Measurements from ENCODE around the gene CDKL4.

CDKL4 gene

GRCh38 chr2:39210846-39211245 lies 32.9 kb downstream of the CDKL4 start:
- TF ChIP-seq CREB1 (IDR thresholded peaks at IDR 0.05; ENCODE audit: low read depth) (no peak), EP300 (IDR thresholded peaks at IDR 0.05; ENCODE audit: borderline replicate concordance) (no peak), ZBTB7A (IDR thresholded peaks at IDR 0.05; ENCODE audit: low read depth) (no peak), USF1 (IDR thresholded peaks at IDR 0.05) (no peak), RAD21 (IDR thresholded peaks at IDR 0.05; ENCODE audit: low read depth) (no peak), FOXM1 (IDR thresholded peaks at IDR 0.05; ENCODE audit: borderline replicate concordance, low read depth) (no peak), TAF1 (IDR thresholded peaks at IDR 0.05; ENCODE audit: low read depth) (no peak), TCF12 (IDR thresholded peaks at IDR 0.05; ENCODE audit: low read depth) (no peak), MAX (IDR thresholded peaks at IDR 0.05) (no peak), TEAD4 (IDR thresholded peaks at IDR 0.05) (no peak), EGR1 (IDR thresholded peaks at IDR 0.05) (no peak), NFIC (IDR thresholded peaks at IDR 0.05) (no peak), CEBPB (IDR thresholded peaks at IDR 0.05) (no peak)

DNA sequence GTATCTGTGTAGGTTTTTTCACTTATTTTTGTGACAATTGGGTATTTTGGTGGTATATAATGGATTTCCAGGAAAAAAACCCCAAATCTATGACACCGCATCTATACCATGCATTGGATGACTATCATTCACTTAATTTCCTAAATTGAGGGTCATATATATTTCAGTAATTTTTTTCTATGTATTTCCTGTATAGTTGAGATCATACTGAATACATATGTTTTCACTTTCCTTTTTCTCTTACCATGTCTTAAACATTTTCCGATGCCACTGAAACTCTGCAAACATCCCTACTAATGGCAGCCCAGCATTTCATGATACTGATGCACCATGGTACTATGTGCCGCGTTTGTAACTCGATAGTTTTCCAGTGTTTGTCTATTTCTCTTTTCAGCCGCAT lies 40.4 kb downstream of the CDKL4 start:
- no peak for TF ChIP-seq REST (IDR thresholded peaks at IDR 0.05; ENCODE audit: low read depth)
- no peak for TF ChIP-seq CEBPB (IDR thresholded peaks at IDR 0.05)
- no peak for TF ChIP-seq NFIC (IDR thresholded peaks at IDR 0.05)
- no peak for TF ChIP-seq ZBTB7A (IDR thresholded peaks at IDR 0.05; ENCODE audit: low read depth)
- TF ChIP-seq CREB1 (IDR thresholded peaks at IDR 0.05; ENCODE audit: low read depth) = no peak
- no peak for TF ChIP-seq EGR1 (IDR thresholded peaks at IDR 0.05)
- no peak for TF ChIP-seq TCF12 (IDR thresholded peaks at IDR 0.05; ENCODE audit: low read depth)

DNA sequence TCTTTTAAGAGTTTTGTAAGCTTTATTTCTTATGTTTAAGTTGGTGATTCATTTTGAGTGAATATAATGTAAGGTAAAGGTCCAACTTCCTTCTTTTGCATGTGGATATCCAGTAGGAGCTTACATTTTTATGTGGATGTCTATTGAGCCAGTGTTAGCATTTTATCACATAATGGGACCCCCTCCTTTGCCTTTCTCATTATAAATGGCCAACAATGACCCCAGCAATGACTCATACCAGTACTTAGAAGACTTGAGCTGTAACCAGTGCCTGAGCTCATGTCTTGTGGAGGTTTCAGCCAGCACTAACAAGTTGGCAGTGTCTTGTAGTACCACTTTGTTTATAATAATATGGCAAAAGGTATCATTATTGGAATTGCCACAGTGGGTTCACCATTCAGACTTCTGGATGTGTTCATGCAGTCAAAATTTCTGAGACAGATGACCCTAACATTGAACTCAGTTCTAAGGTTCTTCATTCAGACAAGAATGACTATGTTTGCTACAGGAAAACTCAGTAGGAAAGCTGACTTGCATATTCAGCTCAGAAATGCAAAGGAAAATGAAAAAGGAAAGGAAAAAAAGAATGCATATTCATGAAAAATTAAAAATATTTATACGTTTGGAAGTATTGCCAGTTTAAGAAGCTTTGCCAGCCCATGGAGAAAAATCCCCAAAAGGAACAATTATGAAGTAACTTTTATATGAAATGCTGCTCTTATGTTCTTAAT lies 41.0 kb downstream of the CDKL4 start:
- TF ChIP-seq YY1 (IDR thresholded peaks at IDR 0.05; ENCODE audit: low read depth) = no peak
- TF ChIP-seq RAD21 (IDR thresholded peaks at IDR 0.05; ENCODE audit: low read depth) = no peak

GRCh38 chr2:39194686-39195085 lies 49.1 kb downstream of the CDKL4 start:
- TF ChIP-seq USF1 (IDR thresholded peaks at IDR 0.05) (no peak), NFIC (IDR thresholded peaks at IDR 0.05) (no peak), EGR1 (IDR thresholded peaks at IDR 0.05) (no peak), TEAD4 (IDR thresholded peaks at IDR 0.05) (no peak), YY1 (IDR thresholded peaks at IDR 0.05; ENCODE audit: low read depth) (no peak), TCF12 (IDR thresholded peaks at IDR 0.05; ENCODE audit: low read depth) (no peak), MAX (IDR thresholded peaks at IDR 0.05) (no peak), TAF1 (IDR thresholded peaks at IDR 0.05; ENCODE audit: low read depth) (no peak), FOXM1 (IDR thresholded peaks at IDR 0.05; ENCODE audit: borderline replicate concordance, low read depth) (no peak), EP300 (IDR thresholded peaks at IDR 0.05; ENCODE audit: borderline replicate concordance) (no peak), RAD21 (IDR thresholded peaks at IDR 0.05; ENCODE audit: low read depth) (no peak), CEBPB (IDR thresholded peaks at IDR 0.05) (no peak; the same call in 1 of the 2 replicates), ZBTB7A (IDR thresholded peaks at IDR 0.05; ENCODE audit: low read depth) (no peak)

DNA sequence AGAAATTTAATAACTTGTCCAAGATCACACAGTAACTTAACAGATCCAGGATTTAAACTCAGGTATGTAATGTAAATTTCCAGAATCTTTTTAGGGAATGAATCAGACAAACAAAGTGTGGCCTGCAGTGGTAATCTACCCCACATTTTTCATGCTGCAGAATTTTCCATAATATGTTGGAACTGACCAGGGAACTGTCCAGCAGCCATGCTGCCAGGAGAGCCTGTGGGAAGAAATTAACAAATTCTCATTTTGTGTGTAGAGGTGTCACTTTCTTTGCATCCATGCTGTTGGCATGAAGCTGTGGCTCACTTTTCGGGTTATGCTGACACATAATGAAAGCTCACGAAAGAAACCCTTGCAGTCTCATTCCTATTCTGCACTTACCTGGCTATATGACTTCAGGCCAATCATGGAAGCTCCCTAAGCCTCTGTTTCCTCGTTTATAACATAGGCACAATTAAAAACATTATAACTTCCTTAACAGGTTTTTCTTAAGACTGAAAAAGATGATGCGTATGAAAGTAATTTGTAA lies 54.7 kb downstream of the CDKL4 start:
- TF ChIP-seq YY1 (IDR thresholded peaks at IDR 0.05; ENCODE audit: low read depth) = no peak
- peak; percentile 77 for TF ChIP-seq REST (IDR thresholded peaks at IDR 0.05; ENCODE audit: low read depth)

GRCh38 chr2:39183673-39184072 lies 60.1 kb downstream of the CDKL4 start:
- TF ChIP-seq REST (IDR thresholded peaks at IDR 0.05; ENCODE audit: low read depth) (peak; percentile 79), RAD21 (IDR thresholded peaks at IDR 0.05; ENCODE audit: low read depth) (no peak)
